Mesendoderm (in vitro differentiated cells): Measurements from ENCODE around the gene TBCCD1.
"Not testable (repeated sequence)": the region's sequence is repeated elsewhere in the genome, so short reads cannot be mapped to it uniquely, and the experiment has no call there.

Experiments
- DNase-seq: peaks from one replicate; pipeline ENCODE4 v3.0.0; 2013
- H2AK5ac ChIP-seq: 2 replicates; pipeline ENCODE4 v1.6.1; 2013; ENCODE audit warnings: low read length, inconsistent platforms
- H2BK120ac ChIP-seq: 2 replicates; pipeline ENCODE4 v1.6.1; 2013; ENCODE audit warnings: low read depth, mild to moderate bottlenecking, low read length, moderate library complexity, mixed read lengths
- H2BK15ac ChIP-seq: replicated peaks from 2 replicates; pipeline ENCODE4 v1.6.1; 2013; ENCODE audit warnings: low read depth, mild to moderate bottlenecking, moderate library complexity
- H2BK5ac ChIP-seq: 2 replicates; pipeline ENCODE4 v1.6.1; 2013; ENCODE audit warnings: low read length, inconsistent platforms
- H3K18ac ChIP-seq: 2 replicates; pipeline ENCODE4 v1.6.1; 2013; ENCODE audit warnings: mild to moderate bottlenecking, low read length, mixed read lengths
- H3K23ac ChIP-seq: one replicate; pipeline ENCODE4 v1.6.1; 2013; ENCODE audit warnings: low read length
- H3K27ac ChIP-seq: 2 replicates; pipeline ENCODE4 v1.5.1; 2013; ENCODE audit warnings: low read depth, mild to moderate bottlenecking, inconsistent platforms, low read length, moderate library complexity
- H3K27me3 ChIP-seq: 2 replicates; pipeline ENCODE4 v1.6.1; 2013; ENCODE audit warnings: low read length, control low read depth, mild to moderate bottlenecking, inconsistent platforms; ENCODE audit not compliant: insufficient read depth, poor library complexity
- H3K36me3 ChIP-seq: 2 replicates; pipeline ENCODE4 v1.6.1; 2013; ENCODE audit warnings: low read length, inconsistent platforms; ENCODE audit not compliant: control insufficient read depth, insufficient read depth
- H3K4ac ChIP-seq: one replicate; pipeline ENCODE4 v1.6.1; 2013; ENCODE audit warnings: low read depth, mild to moderate bottlenecking, low read length, moderate library complexity
- H3K4me1 ChIP-seq: 2 replicates; pipeline ENCODE4 v1.6.1; 2013; ENCODE audit warnings: low read depth, low read length, inconsistent platforms; ENCODE audit not compliant: control insufficient read depth
- H3K4me2 ChIP-seq: 2 replicates; pipeline ENCODE4 v1.6.1; 2013; ENCODE audit warnings: low read length
- H3K4me3 ChIP-seq: 2 replicates; pipeline ENCODE4 v1.5.1; 2013; ENCODE audit warnings: mild to moderate bottlenecking, low read length
- H3K56ac ChIP-seq: one replicate; pipeline ENCODE4 v1.6.1; 2013; ENCODE audit warnings: low read length
- H3K79me1 ChIP-seq: 2 replicates; pipeline ENCODE4 v1.6.1; 2013; ENCODE audit warnings: low read length, inconsistent platforms
- H3K79me2 ChIP-seq: 2 replicates; pipeline ENCODE4 v1.6.1; 2013; ENCODE audit warnings: mild to moderate bottlenecking, low read length; ENCODE audit not compliant: control insufficient read depth, insufficient read depth
- H3K9ac ChIP-seq: 2 replicates; pipeline ENCODE4 v1.6.1; 2013; ENCODE audit warnings: low read length, inconsistent platforms
- H4K5ac ChIP-seq: one replicate; pipeline ENCODE4 v1.6.1; 2013; ENCODE audit warnings: low read length
- H4K8ac ChIP-seq: one replicate; pipeline ENCODE4 v1.6.1; 2013; ENCODE audit warnings: low read depth, mild to moderate bottlenecking, control low read depth, low read length, moderate library complexity
- WGBS: extraction: QIAGEN DNeasy Blood & Tissue Kit; methylation state at CpG from one replicate; pipeline ENCODE4 v1.1.7; 2013; ENCODE audit warnings: low lambda C conversion rate, missing lambda C conversion rate; ENCODE audit not compliant: insufficient coverage; ENCODE audit errors: extremely low coverage; 5-methylcytosine and 5-hydroxymethylcytosine counted together

TBCCD1 gene

DNA sequence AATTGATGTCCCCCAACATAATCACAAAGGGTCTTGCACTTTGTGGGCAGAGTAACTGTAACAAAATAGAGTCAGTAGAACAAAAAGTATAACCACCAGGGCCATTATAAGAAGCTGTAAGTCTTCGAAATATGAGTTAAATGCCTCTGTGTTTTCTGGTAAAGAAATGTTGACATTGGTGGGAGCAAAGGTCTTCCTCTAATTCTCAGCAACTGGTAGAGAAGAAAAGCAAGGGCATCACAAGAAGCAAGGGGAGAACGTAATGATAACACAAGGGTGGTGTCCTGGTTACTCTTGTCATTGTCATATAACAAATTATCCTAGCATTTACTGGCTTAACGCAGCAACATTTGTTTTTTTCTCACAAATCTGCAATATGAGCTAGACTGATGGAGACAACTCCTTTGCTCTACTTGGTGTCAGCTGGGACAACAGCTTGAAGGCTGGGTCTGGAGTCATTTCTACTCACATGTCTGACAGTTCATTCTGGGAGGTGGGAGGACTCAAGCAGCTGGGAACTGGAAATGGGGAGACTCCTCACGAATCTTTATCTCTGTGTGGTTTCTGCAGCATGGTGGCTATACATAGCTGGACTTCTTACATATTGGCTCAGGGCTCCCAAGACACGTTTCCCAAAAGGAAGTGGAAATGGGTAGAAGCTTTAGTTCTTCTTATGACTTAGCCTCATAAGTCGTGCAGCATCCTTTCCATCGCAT lies 23.6 kb upstream of the TBCCD1 start:
- Histone ChIP-seq H3K23ac (no peak overlapping the region), H3K4me3 (no peak overlapping the region), H2AK5ac (no peak overlapping the region), H4K5ac (no peak overlapping the region), H3K27me3 (no peaks in the 10 kb centered on the region), H2BK15ac (no peak overlapping the region), H3K79me1 (no peaks in the 10 kb centered on the region), H3K56ac (no peak overlapping the region), H3K9ac (no peak overlapping the region), H3K79me2 (no peaks in the 10 kb centered on the region), H2BK5ac (no peak overlapping the region), H3K4me1 (no peaks in the 10 kb centered on the region), H3K27ac (no peak overlapping the region), H3K36me3 (no peaks in the 10 kb centered on the region), H3K4ac (no peak overlapping the region), H4K8ac (no peak overlapping the region), H3K4me2 (no peak overlapping the region), H3K18ac (no peak overlapping the region), H2BK120ac (no peak overlapping the region)
- DNase-seq = no peak
- no CpG with 5 or more reads among the region's 7 CpGs for WGBS

DNA sequence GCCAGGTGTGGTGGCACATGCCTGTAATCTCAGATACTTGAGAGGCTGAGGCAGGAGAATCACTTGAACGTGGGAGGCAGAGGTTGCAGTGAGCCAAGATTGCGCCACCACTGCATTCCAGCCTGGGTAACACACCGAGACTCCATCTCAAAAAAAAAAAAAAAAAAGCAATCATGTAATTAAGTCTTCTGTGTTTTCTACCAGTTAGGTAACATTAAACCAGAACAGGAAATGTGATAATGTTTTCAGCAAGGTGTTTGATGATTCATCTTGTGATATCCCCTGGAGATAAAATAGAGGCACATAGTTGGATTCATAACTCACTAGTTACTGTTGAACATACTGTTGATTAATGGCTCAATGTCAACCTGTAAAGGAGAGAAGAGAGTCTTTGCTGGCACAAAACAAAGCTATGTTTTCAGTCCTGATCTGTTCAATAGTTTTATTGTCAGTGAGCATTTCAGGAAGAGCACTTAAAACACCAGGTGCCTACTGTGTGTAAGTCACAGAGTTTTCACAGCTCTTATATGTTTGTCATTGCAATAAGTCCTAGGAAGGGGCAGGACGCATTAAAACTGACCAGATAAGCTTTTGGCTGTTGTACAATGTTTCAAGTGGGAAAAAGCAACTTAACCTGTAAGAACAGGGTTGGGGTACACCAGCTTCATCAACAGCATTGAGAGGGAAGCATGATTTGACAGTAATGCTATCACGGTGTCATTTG lies 22.9 kb upstream of the TBCCD1 start:
- Histone ChIP-seq H3K79me2 (no peaks in the 10 kb centered on the region), H4K5ac (no peak overlapping the region), H2AK5ac (no peak overlapping the region), H3K4me2 (no peak overlapping the region), H3K56ac (no peak overlapping the region), H3K4me1 (no peaks in the 10 kb centered on the region), H2BK15ac (no peak overlapping the region), H3K79me1 (no peaks in the 10 kb centered on the region), H3K4ac (no peak overlapping the region), H2BK120ac (no peak overlapping the region), H3K18ac (no peak overlapping the region), H4K8ac (no peak overlapping the region), H3K9ac (no peak overlapping the region), H3K23ac (no peak overlapping the region), H3K27me3 (no peaks in the 10 kb centered on the region), H3K36me3 (no peaks in the 10 kb centered on the region), H3K4me3 (no peak overlapping the region), H2BK5ac (no peak overlapping the region), H3K27ac (no peak overlapping the region)
- DNase-seq = no peak
- WGBS = no CpG with 5 or more reads among the region's 5 CpGs

DNA sequence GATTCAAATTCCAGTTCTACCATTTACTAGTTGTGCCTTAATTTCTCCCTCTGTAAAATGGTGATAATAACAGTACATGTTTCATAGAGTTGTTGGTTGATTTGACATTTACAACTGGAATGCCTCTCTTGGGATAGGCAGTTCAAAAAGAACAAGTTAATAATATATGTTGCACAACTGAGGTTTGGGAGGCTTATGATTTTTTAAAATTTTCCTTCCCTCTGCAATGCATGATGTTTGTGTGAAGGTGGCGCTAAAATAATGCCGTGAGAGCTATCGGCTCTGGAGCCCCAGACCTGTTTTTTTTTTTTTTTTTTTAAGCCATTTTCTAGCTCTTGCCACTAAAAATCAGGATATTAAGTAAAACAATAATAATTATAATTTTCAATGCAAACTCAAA lies 22.0 kb upstream of the TBCCD1 start:
- Histone ChIP-seq H3K4ac (no peak overlapping the region), H3K56ac (no peak overlapping the region), H3K79me1 (no peaks in the 10 kb centered on the region), H2BK120ac (no peak overlapping the region), H4K5ac (no peak overlapping the region), H3K4me2 (no peak overlapping the region), H3K36me3 (peaks cover 3% of the 10 kb centered on the region), H3K23ac (no peak overlapping the region), H3K4me1 (no peaks in the 10 kb centered on the region), H3K4me3 (no peak overlapping the region), H2BK15ac (no peak overlapping the region), H2AK5ac (no peak overlapping the region), H2BK5ac (no peak overlapping the region), H3K27me3 (no peaks in the 10 kb centered on the region), H3K79me2 (no peaks in the 10 kb centered on the region), H3K18ac (no peak overlapping the region), H3K27ac (no peak overlapping the region), H3K9ac (no peak overlapping the region), H4K8ac (no peak overlapping the region)
- peak; percentile 46 for DNase-seq
- no CpG with 5 or more reads among the region's 3 CpGs for WGBS

DNA sequence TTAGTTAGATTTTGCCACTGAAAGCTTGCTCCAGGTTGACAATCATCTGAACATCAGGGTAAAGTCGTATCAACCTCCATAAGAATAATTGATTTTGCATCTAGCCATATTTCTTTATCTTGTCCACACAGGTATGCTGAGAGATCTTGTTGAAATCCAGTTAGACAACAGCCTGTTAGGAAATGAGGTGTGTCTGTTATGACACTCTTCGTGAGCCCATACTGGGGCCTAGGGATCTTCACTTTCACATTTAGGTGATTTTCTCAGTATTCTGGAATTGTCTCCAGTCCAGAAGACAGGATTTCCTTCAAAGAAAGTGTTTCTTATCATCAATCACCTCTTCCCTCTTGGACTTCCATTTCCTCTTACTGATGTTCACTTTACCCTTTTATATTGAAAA lies 21.5 kb upstream of the TBCCD1 start:
- Histone ChIP-seq H2BK120ac (no peak overlapping the region), H3K4me3 (no peak overlapping the region), H3K27ac (no peak overlapping the region), H3K9ac (no peak overlapping the region), H3K23ac (no peak overlapping the region), H3K4me1 (no peaks in the 10 kb centered on the region), H3K4ac (no peak overlapping the region), H3K27me3 (no peaks in the 10 kb centered on the region), H3K56ac (no peak overlapping the region), H4K5ac (no peak overlapping the region), H3K4me2 (no peak overlapping the region), H2BK5ac (no peak overlapping the region), H2AK5ac (no peak overlapping the region), H3K79me1 (no peaks in the 10 kb centered on the region), H2BK15ac (no peak overlapping the region), H3K18ac (no peak overlapping the region), H3K36me3 (peaks cover 5% of the 10 kb centered on the region), H3K79me2 (no peaks in the 10 kb centered on the region), H4K8ac (no peak overlapping the region)
- no peak for DNase-seq
- no CpG with 5 or more reads among the region's 2 CpGs for WGBS

DNA sequence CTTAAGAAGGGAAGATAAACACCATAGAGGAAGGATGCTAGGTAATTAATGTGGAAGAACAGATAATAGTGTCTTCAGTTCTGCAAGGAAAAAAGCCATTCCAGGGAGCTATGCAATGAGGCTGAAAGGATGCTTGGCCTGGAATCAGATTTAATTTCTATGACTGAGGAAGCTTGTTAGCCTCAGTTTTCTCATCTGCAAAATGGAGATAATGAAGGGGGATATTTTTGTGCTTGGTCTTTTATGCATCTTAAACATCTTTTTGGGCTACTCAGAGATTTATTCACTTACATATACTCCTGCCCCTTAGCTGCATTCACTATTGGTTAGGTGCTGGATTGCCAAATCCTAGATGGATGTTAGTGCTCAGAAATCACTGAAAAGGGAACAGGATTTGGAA lies 20.0 kb upstream of the TBCCD1 start:
- no peak for DNase-seq
- Histone ChIP-seq H3K4me2 (no peak overlapping the region), H4K5ac (no peak overlapping the region), H4K8ac (no peak overlapping the region), H3K36me3 (peaks cover 5% of the 10 kb centered on the region), H3K18ac (no peak overlapping the region), H2BK120ac (no peak overlapping the region), H3K79me2 (no peaks in the 10 kb centered on the region), H2BK5ac (no peak overlapping the region), H3K56ac (no peak overlapping the region), H3K4ac (no peak overlapping the region), H3K27me3 (no peaks in the 10 kb centered on the region), H3K27ac (no peak overlapping the region), H2AK5ac (no peak overlapping the region), H3K9ac (no peak overlapping the region), H3K79me1 (no peaks in the 10 kb centered on the region), H2BK15ac (no peak overlapping the region), H3K4me1 (no peaks in the 10 kb centered on the region), H3K4me3 (no peak overlapping the region), H3K23ac (no peak overlapping the region)

DNA sequence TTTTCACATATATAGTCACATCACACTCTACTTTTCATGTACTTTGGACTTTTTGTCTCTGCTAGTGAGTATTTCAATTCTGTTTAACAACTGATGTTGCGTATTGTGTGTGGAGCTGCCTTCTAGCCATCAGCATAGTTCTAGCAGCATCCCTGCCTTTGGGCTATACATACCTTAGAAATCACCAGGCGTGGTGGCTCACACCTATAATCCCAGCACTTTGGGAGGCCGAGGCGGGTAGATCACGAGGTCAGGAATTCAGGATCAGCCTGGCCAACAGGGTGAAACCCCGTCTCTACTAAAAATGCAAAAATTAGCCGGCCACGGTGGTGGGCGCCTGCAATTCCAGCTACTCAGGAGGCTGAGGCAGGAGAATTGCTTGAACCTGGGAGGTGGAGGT lies 19.1 kb upstream of the TBCCD1 start:
- H3K4ac ChIP-seq, H2BK5ac ChIP-seq, H3K27me3 ChIP-seq, H2BK120ac ChIP-seq, H3K18ac ChIP-seq, H3K79me2 ChIP-seq, H4K8ac ChIP-seq, H2AK5ac ChIP-seq, H3K4me2 ChIP-seq, H3K56ac ChIP-seq, H3K79me1 ChIP-seq, H2BK15ac ChIP-seq, H3K23ac ChIP-seq, H3K9ac ChIP-seq, H4K5ac ChIP-seq, H3K4me1 ChIP-seq, DNase-seq, H3K27ac ChIP-seq, H3K36me3 ChIP-seq, H3K4me3 ChIP-seq: not testable (repeated sequence)
- no CpG with 5 or more reads among the region's 9 CpGs for WGBS
